HS-5 (cell line): Measurements from ENCODE around the gene CFAP100.

ENCODE experiments used
- DNase-seq: peaks from one replicate; pipeline ENCODE4 v3.0.0-alpha.2; 2012; ENCODE audit warnings: low read depth

The CFAP100 gene

DNA sequence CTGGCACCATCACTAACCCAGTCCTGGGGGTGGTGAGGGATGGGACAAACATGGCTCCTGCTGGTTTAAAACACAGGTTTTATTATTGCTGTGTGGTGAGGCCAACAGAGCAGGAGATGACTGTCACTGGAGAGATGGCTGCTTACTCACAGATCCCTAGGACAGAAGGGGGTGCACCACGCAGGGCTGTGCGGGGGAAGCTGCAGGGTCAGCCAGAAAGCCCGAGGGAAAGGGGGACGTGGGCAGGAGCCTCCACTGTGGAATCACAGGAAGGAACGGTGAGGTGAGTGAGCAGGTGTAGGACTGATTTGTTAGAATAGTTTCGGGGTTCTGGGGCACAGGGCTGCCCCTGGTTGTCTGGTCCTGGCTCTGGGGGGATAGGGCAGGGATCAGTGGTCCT, 7.5 kb downstream of the CFAP100 start:
- DNase-seq = no peak

DNA sequence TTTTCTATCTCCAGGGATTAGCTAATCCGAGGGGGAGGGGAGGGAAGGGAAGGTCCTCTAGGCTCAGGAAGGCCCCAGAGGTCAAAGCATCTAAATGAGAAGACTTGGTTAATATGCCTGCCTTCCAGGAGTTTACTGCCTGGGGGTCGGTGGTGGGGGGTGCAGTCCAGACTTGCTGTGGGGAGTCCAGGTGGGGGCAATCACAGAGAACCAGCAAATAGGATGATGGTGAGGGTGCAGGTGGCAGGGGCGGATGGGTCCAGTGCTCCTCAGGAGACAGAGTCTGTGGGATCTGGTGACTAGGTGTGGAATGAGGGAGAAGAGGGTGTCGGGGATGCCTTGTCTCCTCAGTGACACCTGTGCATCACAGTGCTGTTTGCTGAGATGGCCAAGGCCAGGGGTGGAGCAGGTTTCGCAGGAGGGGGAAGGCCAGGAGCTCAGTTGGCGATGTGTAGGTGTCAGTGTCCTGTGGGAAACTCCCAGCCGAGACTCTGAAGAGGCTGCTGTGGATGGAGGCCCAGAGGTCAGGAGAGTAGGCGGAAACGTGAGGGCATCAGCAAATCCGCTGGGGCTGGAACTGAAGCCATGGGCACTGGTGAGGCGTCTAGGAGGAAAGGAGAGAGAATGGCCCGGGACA, 8.1 kb downstream of the CFAP100 start:
- DNase-seq = no peak

DNA sequence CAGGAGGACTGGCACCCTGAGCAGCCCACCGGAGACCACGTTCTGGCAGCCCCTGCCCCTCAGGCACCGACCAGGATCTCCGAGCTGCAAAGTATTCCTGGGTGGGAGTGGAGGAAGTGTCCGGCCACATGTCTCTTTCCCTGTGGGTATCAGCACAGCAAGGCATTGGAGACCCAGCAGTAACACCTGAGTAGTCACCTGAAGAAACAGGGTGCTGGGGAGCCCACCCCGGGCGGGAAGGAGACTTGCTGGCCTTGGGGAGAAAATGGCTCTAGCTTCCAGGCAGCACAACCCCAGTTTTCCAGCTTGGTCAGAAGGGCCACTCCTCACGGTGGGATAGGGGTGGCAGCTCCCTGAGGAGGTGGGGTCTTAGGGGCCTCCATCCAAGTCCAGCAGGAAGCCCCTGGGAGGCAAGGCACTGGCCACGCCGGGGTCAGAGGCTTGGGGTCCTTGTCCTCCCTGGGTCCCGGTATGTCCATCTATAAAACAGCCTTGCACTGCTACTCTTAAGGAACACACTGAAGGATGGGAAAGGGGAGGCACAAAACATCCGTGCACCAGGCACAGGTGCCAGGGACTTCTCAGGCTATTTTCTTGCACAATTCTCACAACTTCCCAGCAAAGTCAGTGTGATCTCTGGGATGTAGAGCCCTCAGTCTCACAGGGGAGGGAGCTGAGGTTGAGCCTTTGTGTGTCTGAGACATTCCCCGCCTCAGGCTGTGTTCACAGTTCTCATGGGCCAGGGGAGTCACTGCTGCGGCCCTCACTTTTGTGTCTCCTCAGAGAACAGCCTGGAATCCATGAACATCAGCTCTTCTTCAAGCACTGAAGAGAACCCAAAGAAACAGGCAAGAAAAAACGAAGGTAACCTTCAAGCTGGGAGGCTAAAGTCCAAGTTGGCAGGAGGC, 11.9 kb downstream of the CFAP100 start:
- DNase-seq = no peak

DNA sequence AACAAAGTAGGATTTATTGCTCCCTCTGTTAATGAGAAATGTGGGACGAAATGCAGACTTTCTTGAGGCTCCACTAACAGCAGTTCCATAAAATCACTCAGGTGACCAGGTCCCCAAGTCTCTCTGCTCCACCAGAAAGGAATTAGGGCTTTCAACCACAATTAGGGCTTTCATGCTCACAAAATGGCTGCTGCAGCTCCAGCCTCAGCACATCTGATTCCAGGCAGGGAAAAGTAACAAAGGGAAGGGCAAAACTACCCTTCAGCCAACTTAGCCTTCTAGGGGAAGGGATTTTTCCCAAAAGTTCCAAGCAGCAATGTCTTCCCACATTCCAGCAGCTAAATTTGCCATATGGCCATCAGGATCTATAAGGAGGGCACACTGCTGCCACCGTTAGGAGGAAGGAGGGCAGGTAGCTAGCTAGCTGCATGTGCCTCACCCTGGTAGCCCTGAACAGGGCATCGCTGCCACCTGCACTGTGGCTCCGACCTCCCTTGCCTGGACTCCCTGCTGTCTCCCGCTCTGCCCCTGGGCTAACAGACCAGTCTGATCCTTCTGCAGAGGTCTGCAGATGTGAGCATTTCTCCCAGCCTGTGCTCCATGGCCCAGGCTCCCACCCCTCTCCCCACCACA, 12.8 kb downstream of the CFAP100 start:
- DNase-seq = no peak

DNA sequence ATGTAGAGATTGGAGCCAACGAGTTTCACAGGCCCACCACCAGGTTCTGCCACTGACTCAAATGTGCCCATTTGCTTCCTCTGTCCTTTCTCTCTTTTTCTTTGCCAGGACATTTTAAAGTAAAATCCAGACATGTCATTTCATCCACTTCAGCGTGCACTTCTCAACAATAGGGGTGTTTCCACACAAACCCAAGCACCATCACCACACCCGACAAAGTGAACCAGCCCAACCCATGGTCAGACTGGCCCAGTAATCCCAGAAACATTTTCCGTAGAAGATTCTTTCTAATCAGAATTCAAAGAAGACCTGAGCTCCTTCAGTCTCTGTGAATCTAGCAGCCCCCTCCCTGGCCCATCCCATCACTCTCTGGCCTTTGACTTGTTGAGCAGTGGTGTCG, 13.4 kb downstream of the CFAP100 start:
- no peak for DNase-seq

DNA sequence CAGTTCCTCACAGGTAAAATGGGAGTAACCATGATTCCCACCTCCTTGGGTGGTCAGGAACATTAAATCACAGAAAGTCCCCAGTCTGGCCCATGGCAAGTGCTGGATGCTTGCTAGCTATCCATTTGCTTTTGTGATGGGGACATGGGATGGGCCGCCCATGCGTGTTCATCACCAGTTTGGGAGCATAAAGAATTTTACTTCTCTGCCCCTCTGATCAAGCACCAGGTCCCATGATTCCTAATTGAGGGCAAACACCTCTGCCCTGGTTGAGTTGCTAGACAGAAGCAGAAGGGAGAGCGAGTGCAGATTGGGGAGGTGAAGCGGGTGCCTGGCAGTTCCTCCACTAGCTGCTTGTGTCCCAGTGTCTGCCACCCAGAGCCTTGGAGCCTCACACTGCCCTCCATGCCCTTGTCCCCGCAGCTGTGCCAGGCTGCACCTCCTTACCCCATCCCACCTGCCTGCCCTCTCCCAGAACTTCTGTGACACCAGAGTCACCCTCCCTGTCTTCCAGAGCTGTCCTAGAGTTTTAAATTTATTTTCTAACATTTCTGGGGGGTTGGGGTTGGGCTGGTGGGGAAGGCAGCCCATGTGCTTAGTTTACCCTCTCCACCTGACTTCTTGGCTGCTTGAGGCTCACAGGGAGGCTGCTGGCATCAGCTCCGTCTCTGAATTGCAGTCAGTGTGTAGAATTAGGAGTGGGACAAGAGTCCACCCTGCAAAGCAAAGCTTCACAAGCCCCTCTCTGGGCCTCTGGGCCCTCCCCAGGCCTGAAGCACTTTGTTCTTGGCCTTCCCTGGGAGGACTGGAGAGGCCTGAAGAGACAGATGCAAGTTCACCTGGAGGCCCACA, 18.4 kb downstream of the CFAP100 start:
- no peak for DNase-seq

DNA sequence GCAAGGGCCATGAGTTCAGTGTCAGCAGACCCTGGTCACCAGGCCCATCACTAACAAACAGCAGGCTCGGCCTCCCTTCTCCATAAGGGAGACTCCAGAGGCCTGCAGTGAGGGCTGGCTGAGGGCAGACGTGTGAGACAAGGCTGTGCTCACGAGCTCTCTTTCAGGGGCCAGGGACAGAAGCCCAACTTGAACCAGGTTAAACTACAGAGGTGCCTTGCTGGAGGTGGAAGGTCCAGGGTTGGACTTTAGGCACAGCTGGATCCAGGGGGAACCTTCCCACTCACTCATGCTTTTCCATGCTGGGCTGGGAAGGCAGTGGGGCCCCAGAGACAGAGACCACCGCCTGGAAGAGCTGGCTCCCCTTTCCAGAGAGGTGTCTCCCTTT, 19.0 kb downstream of the CFAP100 start:
- no peak for DNase-seq

DNA sequence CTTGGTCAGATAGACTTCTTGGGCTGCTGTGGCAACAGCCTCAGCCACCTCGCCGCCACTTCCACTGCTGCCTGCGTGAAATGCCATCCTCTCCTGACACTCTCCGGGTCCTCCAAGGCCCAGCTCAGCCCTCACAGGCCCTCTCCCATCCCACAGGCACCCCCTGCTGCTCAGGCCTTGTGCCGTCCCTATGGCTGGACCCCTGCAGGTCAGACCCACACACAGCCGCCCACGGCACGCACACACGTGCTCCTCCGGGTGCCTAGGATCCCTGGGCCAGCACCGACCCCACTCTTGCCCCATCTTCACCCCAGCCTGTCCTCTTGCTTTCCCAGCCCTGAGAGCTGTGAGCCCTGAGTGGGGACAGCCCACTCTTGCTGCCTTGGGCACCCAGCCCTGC, 19.7 kb downstream of the CFAP100 start:
- DNase-seq = no peak

DNA sequence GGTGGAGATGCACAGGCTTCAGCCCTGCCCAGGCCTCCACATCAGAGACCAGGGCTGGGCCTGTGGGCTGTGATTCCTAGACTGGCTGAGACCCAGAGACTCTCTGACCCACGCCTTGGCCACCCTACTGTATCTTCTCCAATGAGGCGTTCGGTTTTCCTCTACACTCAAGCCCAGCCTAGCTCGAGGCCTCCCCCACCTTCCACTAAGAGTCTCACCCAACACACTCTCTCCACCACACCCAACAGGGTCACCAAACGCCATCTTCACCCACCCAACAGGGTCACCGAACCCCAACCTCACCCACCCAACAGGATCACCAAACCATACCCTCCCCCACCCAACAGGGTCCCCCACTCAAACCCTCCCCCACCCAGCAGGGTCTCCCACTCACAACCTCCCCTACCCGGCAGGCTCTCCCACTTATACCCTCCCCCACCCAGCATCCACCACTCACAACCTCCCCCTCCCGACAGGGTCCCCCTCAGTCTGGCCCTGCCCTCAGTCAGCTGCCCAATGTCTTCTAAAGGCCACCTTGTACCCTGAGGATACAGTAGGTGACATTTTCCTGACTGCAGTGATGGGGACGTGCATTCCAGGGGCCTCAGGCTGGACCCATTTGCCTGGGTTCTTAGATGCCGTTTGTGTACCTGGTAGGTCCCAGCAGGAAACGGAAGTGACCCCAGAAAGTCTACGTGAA, 20.4 kb downstream of the CFAP100 start:
- no peak for DNase-seq

DNA sequence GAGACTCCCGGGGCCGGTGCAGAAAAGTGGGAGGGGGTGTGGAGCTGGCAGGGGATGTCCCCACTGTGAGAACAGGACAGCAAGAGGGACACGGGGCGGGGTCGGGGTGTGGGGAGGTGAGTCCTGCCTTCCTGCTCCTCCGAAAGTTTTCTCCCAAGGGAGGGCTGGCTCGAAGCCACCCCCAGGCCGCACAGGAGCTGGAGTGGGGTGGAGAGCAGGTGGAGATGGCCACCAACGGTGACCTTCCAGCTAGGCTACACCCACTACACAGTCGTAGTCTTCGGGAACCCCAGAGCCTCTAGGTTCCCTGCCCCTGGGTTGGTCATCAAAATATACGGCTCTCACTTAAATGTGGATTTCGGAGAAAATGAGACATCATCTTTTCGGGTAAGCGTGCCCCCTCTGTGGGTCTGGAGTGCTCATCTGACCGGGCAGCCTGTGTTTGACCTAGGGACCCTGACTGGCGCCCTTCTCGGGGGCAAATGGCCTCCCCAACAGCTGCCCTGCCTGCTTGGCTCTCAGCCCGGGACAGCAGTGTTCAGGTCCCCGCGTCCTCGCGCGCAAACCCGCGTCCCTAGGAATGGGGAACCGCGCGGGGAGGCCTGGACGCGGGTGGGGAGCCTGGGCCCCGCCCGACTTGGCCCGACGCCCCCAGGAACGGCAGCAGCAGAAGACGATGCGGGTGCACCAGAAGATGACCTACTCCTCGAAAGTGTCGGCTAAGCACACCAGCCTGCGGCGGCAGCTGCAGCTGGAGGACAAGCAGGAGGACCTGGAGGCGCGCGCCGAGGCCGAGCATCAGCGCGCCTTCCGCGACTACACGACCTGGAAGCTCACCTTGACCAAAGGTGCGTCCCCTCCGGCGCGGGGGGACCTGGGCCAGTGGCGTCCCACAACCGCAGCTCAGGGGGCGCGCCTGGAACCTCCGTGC, 21.2 kb downstream of the CFAP100 start:
- DNase-seq = no peak

DNA sequence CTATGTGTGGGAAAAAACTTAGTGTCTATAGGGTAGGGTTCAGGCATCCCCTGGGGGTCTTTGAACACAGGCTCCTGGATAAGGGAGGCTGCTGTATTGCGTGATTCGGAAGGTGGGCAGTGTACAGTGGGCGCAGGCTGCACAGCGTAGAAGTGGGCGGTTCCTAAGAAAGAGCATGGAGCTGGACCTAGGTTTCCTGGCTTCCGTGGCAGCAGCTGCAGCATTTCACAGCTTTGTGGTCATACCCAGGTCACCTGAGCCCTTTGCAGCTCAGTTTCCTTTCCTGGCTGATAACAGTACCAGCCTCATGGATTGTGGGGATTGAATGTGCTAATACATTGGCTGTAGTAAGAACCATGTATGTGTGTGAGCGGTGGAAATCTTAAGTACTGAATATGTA, 22.2 kb downstream of the CFAP100 start:
- no peak for DNase-seq

DNA sequence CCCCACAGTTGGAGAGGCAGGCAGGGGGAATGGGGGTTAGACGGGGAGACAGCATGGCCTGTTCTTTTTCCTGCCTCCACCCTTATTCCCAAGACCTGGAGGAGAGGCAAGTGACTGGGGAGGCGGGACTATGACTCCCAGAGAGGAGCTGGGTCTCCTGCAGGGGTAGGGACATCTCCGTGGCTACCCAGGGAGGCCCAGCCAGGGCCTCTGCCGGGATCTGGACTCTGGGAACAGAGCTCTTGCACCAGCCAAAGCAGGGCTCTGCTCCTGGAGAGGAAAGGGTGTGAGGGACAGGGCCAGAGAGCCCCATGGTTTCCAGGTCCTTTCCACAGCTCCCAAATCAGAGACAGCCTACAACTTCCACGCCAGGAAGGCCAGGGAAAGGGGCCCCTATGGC, 22.8 kb downstream of the CFAP100 start:
- no peak for DNase-seq

DNA sequence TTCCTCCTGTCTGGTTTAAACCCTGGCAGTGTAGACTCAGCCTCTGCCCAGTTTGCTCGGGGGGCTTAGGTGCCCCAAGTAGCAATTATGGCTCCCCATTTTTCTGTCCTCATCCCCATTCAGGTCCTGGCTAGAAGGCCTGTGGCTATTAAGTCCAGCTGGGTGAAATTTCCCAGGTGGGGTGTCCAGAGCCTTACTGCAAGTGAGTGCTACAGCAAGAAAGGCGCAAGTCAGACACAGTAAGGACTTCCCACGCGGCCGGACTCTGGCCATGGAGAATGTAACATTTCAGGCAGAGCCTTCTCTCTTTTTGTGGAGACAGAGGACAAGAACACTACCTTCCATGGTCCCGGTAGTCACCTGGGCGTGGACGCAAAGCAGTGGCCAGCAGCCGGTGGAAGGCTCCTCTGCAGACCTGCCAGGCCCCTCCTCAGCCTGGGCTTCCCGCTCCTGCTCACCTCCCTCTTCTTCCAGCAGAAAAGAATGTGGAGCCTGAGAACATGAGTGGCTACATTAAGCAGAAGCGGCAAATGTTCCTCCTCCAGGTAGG, 23.3 kb downstream of the CFAP100 start:
- no peak for DNase-seq

DNA sequence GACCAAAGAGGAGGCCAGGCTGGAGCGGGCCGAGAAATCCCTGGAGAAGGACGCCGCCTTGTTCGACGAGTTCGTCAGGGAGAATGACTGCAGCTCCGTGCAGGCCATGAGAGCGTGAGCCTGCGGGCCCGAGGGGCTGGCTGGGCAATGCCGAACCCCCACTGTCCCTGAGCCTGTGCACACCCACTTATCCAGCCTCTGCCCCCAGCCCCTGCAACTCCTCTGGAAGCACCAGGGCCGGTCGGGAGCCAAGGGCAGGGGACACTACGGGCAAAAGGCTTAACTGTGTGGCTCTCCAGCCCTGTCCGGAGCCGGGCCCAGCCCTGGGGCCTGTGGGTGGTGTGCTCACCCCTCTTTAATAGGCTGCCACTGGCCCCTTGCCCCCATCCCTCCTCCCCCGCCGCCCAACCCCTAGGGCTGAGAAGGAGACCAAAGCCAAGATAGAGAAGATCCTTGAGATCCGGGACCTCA, 24.0 kb downstream of the CFAP100 start:
- no peak for DNase-seq

DNA sequence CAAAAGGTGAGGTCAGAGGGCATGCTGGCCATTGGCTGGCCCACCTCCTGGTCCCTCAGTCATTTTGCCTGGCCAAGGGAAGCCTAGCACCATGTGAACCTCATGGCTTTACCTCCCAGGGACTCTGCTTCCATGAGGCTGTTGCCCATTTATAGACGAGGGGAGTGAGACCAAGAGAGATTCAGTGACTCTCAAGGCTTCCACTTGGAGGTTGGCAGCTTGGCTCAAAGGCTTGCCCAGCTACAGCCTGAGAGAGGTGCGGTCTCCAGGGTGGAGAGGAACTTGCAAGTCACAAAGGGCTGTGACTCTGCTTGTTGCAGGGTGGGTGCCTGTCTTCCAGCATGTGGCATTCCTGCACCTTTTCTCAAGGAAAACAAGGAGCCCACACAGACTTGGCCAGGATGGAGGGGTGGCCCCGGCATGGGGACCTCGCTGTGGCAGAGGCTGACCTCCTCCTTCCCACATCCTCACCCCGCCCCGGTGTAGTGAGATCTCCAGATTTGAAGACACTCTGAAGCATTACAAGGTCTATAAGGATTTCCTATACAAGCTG, 24.5 kb downstream of the CFAP100 start:
- DNase-seq = no peak

DNA sequence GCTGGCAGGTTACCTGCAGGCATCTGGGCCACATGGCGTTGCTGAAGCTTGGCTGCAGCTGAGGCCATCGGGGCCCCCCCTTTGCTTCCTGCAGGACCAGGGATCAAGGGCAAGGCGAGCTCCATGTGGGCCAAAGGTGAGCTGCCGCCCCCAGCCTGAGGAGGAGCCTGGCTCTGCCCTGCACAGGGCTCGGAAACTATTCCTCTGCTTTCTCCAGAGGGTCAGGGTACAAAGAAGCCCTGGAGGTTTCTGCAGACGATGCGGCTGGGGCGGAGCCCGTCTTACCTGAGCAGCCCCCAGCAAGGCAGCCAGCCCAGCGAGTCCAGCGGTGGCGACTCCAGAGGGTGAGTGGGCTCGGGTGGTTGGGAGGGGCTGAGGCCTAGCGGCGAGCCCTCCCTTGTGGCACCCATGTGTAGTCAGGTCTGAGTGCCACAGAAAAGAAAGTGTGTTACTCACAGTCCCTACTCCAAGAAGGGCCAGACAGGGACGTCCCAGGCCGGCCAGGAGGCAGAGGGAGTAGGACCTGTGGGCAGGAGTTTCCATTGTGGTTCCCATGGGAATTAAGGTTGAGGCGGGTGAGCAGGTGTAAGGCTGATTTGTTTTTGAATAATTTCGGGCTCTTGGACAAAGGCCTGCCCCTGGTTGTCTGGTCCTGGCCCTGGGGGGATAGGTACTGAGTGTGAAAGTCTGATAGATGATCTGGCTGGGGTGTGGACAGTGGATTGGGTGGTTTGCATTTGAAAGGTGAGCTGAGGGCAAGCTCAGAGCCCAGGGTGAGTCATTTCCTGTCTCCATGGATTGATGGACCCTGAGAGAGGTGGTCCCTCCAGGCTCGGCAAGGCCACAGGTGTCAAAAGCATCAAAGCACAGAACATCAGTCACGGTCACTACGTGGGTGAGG, 25.4 kb downstream of the CFAP100 start:
- DNase-seq = no peak

DNA sequence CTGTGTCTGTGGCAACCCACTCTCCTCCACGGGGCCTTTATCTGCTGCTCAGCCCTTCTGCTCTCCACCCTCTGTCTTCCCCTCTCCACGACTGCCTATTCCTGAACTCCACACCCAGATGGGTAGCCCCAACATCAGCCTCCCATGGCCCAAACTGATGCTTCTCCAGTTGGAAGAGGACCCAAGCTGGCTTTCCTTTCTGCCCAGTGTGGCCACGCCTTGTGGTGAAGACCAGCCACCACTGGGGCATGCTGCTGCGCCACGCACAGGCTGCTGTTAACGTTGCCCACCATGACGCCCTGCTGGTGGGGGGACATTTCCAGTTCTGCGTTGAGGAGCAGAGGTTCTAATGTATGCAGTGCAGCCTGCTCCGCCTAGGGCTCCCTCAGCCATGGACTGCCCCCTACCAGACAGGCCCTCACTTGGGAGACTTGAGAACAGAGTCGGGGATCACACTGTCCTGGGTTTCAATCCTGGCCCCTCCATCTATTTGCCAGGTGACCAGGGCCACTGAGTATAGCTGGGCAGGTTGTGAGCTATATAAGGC, 26.9 kb downstream of the CFAP100 start:
- DNase-seq = no peak

DNA sequence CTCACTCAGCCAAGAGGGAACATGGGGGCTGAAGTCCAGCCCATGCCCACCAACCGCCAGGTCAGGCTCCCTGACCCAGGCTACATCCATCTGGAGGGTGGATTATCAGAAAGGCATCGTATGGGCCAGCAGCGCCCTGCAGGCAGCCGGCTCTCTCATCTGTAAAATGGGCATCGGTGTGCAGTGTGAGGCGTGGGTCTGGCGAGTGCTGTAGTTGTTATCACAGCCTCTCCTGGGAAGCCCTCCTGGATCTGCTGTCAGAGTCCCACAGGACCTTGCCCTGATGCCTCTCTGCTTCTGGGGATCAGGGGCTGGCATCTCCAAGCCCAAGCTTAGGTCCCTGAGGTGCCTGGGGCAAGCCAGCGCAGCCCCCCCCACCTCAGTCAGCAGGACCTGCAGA, 27.4 kb downstream of the CFAP100 start:
- DNase-seq = no peak
